DND-41 (cell line): ENCODE results near the gene ITGA1.
A peak's percentile ranks its signal among the peaks of the same experiment; 100 is the strongest.

Experiments
- ATAC-seq: fragments of 200-7000 bp; cut with Tn5 transposase; 3 replicates; pipeline ENCODE4 v1.9.1; 2021; ENCODE audit warnings: low read depth; ENCODE audit not compliant: insufficient read depth
- DNase-seq: peaks from one replicate; pipeline ENCODE4 v3.0.0-alpha.2; 2020
- H2AFZ ChIP-seq: 2 replicates; pipeline ENCODE4 v1.6.0; 2012; ENCODE audit warnings: low read depth, low read length
- H3K27ac ChIP-seq: 2 replicates; pipeline ENCODE4 v1.5.1; 2012; ENCODE audit warnings: low read length, inconsistent platforms
- H3K27me3 ChIP-seq: fragments of 200-600 bp; sonication (generic); 2 replicates; pipeline ENCODE4 v1.6.0; 2012; ENCODE audit warnings: low read length, mild to moderate bottlenecking, inconsistent platforms; ENCODE audit not compliant: insufficient read depth, poor library complexity
- H3K36me3 ChIP-seq: 2 replicates; pipeline ENCODE4 v1.5.1; 2012; ENCODE audit warnings: low read length, inconsistent platforms; ENCODE audit not compliant: insufficient read depth
- H3K4me1 ChIP-seq: 2 replicates; pipeline ENCODE4 v1.5.1; 2012; ENCODE audit warnings: mild to moderate bottlenecking, low read length; ENCODE audit not compliant: insufficient read depth
- H3K4me2 ChIP-seq: 2 replicates; pipeline ENCODE4 v1.6.0; 2012; ENCODE audit warnings: mild to moderate bottlenecking, moderate library complexity, low read length, inconsistent platforms; ENCODE audit not compliant: insufficient read depth
- H3K4me3 ChIP-seq, 2 experiments: fragments of 200-600 bp in 1 of 2; shearing (Covaris generic) in 1 of 2; 2 replicates each; pipeline ENCODE4 v1.5.1; 2012 to 2016; ENCODE audit warnings: inconsistent platforms in 2 of 2, low read length in 2 of 2, mild to moderate bottlenecking in 2 of 2, low read depth in 1 of 2, moderate library complexity in 1 of 2
- H3K79me2 ChIP-seq: 2 replicates; pipeline ENCODE4 v1.6.0; 2012; ENCODE audit warnings: low read length, inconsistent platforms; ENCODE audit not compliant: insufficient read depth
- H3K9ac ChIP-seq: 2 replicates; pipeline ENCODE4 v1.6.0; 2012; ENCODE audit warnings: low read depth, mild to moderate bottlenecking, inconsistent platforms, low read length, moderate library complexity
- H3K9me3 ChIP-seq: 2 replicates; pipeline ENCODE4 v1.5.1; 2012; ENCODE audit warnings: low read length, moderate library complexity, mild to moderate bottlenecking, inconsistent platforms; ENCODE audit not compliant: insufficient read depth, severe bottlenecking
- H4K20me1 ChIP-seq: 2 replicates; pipeline ENCODE4 v1.6.0; 2012; ENCODE audit warnings: low read length; ENCODE audit not compliant: insufficient read depth
- EZH2 ChIP-seq: IDR thresholded peaks from 3 replicates; pipeline ENCODE4 v1.6.1; 2012; ENCODE audit warnings: borderline replicate concordance, low read depth, mild to moderate bottlenecking, moderate library complexity, low read length, inconsistent platforms; ENCODE audit not compliant: severe bottlenecking
- TF ChIP-seq, protein P1 (sequence below): IDR thresholded peaks from 2 replicates; pipeline ENCODE4 v1.5.1; 2012; ENCODE audit warnings: borderline replicate concordance, low read length, moderate library complexity, mild to moderate bottlenecking; ENCODE audit not compliant: poor library complexity, severe bottlenecking; ENCODE audit errors: extremely low read depth

ITGA1 gene

DNA sequence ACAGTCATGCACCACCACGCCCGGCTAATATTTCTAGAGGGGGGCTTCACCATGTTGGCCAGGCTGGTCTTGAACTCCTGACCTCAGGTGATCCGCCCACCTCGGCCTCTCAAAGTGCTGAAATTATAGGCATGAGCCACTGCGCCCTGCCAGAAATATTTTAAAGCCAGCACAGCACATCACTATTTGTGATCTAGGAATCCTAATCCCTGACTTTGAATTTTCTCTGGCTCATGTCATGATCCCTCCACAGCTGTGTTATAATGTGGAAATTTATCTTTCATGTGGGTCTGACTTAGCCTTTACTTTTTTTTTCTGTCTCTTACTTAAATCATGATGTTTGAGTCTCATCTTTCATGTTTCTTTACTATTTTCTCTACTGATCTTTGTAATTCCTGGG lies 18.7 kb upstream of the ITGA1 start:
- Histone ChIP-seq H3K9ac (no peak overlapping the region), H3K36me3 (no peaks in the 10 kb centered on the region), H3K79me2 (no peaks in the 10 kb centered on the region), H3K9me3 (no peaks in the 10 kb centered on the region), H4K20me1 (no peaks in the 10 kb centered on the region), H3K27me3 (no peaks in the 10 kb centered on the region), H2AFZ (no peak overlapping the region), H3K4me1 (peaks cover 35% of the 10 kb centered on the region), H3K4me3 (no peak overlapping the region), H3K4me2 (no peak overlapping the region), H3K27ac (no peak overlapping the region)
- no peak for ATAC-seq
- TF ChIP-seq EZH2, result no peak
- no peak for DNase-seq

DNA sequence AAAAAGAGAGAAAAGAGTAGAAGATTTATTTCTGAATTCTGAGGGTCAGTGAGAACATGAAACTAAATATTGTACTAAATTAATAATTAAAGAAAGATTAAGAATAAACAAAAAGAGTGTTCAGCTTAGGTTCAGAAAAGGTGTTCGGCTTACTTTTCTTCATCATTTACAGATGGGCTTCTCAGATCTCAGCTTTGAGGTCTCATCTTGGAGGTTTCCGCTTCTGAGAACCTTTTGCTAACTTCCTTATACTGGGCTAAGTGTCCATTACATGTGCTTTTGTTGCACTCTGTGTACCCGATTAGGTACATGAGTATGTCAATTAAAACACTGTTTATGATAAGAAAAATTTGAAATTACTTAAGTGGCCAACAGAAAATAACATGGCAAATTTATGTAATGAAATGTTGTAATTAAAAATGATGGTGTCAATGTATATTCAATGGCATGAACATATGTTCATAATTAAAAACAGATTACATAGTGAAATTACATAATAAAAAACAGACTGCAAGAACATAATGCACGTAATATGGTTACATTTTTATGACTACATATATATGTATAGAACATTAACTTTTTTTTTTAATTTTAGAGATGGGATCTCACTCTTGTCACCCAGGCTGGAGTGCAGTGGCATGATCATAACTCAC lies 17.3 kb upstream of the ITGA1 start:
- no peak overlapping the region for H3K9ac ChIP-seq
- H3K27ac ChIP-seq, result no peak overlapping the region
- H3K4me2 ChIP-seq, result no peak overlapping the region
- H3K27me3 ChIP-seq, result no peaks in the 10 kb centered on the region
- no peaks in the 10 kb centered on the region for H3K79me2 ChIP-seq
- ATAC-seq (no peak), DNase-seq (no peak)
- no peak for TF ChIP-seq EZH2
- TF ChIP-seq, protein P1, sequence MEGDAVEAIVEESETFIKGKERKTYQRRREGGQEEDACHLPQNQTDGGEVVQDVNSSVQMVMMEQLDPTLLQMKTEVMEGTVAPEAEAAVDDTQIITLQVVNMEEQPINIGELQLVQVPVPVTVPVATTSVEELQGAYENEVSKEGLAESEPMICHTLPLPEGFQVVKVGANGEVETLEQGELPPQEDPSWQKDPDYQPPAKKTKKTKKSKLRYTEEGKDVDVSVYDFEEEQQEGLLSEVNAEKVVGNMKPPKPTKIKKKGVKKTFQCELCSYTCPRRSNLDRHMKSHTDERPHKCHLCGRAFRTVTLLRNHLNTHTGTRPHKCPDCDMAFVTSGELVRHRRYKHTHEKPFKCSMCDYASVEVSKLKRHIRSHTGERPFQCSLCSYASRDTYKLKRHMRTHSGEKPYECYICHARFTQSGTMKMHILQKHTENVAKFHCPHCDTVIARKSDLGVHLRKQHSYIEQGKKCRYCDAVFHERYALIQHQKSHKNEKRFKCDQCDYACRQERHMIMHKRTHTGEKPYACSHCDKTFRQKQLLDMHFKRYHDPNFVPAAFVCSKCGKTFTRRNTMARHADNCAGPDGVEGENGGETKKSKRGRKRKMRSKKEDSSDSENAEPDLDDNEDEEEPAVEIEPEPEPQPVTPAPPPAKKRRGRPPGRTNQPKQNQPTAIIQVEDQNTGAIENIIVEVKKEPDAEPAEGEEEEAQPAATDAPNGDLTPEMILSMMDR, result no peak
- H3K4me3 ChIP-seq, result no peak overlapping the region
- H3K4me1 ChIP-seq, result peaks cover 39% of the 10 kb centered on the region
- H4K20me1 ChIP-seq, result no peaks in the 10 kb centered on the region
- no peaks in the 10 kb centered on the region for H3K9me3 ChIP-seq
- no peak overlapping the region for H2AFZ ChIP-seq
- no peaks in the 10 kb centered on the region for H3K36me3 ChIP-seq

DNA sequence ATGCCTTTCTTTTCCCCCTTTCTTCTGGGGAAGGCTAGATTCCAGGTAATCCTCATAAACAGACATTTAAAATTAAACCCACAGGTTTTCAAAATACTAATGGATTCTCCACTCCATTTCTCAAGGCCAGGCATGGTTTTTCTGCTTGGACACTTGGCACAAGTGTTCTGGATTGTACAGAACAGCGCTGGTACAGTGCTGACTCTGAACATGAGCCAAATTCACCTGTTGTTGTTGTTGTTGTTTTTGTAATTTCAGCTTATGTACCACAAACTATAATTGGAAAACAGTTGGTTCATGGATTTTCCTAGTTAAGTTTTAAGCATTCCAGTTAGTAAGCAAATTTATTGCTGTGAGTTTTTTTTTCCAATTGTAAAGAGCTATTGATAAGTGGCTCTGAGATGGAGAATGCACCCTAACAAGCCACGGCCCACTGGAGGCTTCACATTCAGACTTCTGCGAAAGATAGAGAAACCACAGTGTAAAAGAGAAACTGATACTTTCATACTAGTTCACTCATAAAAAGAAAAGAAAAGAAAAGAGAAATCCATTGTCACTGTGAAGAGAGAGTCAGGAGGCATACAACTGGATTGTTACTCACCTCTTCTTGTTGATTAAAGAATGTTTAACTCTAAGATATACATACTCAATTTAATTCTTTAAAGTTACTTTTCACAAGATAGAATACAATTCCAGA lies 16.2 kb upstream of the ITGA1 start:
- Histone ChIP-seq H4K20me1 (no peaks in the 10 kb centered on the region), H3K9ac (peak overlapping the region; percentile 21; the same call in 1 of the 2 replicates), H3K27me3 (no peaks in the 10 kb centered on the region), H2AFZ (peak overlapping the region; percentile 69), H3K9me3 (no peaks in the 10 kb centered on the region), H3K4me2 (peak overlapping the region; percentile 39), H3K4me1 (peaks cover 49% of the 10 kb centered on the region), H3K36me3 (no peaks in the 10 kb centered on the region), H3K79me2 (no peaks in the 10 kb centered on the region), H3K4me3 (no peak overlapping the region), H3K27ac (peak overlapping the region; percentile 65)
- TF ChIP-seq EZH2, result no peak
- TF ChIP-seq, protein P1, result no peak
- ATAC-seq, result peak; percentile 83
- DNase-seq, result peak; percentile 56

DNA sequence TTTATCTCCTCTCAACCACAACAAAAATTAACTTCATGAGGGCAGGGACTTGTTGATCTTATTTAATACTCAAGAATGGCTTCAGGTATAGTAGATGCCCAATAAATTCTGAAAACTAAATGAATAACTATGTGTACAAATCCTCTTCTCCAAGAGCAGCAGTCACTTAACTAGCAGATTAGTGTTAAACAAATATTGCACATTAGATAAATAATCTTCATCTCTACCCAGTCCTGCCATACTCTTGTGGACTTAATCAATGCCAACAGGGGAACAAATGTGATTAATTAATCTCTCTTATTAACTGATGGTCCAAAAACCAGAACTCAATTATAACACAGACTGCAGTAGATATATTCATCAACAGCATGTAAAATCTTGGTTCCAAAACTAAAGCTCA lies 15.0 kb upstream of the ITGA1 start:
- no peak for TF ChIP-seq EZH2
- TF ChIP-seq, protein P1, result no peak
- Histone ChIP-seq H3K27me3 (no peaks in the 10 kb centered on the region), H3K79me2 (no peaks in the 10 kb centered on the region), H4K20me1 (no peaks in the 10 kb centered on the region), H3K36me3 (no peaks in the 10 kb centered on the region), H3K4me2 (no peak overlapping the region), H3K9ac (no peak overlapping the region), H3K4me1 (peaks cover 49% of the 10 kb centered on the region), H3K4me3 (no peak overlapping the region), H2AFZ (no peak overlapping the region), H3K27ac (no peak overlapping the region), H3K9me3 (no peaks in the 10 kb centered on the region)
- ATAC-seq, result no peak
- no peak for DNase-seq
